ENCODE results near the gene ACSL3. TPM values are rescaled to one million over a fixed set of nuclear protein-coding genes. Genes with fewer than 3 reads are reported as not detected.

Gene ACSL3
- total RNA-seq, 1 experiment from 2014 or later: 96.2 TPM

DNA sequence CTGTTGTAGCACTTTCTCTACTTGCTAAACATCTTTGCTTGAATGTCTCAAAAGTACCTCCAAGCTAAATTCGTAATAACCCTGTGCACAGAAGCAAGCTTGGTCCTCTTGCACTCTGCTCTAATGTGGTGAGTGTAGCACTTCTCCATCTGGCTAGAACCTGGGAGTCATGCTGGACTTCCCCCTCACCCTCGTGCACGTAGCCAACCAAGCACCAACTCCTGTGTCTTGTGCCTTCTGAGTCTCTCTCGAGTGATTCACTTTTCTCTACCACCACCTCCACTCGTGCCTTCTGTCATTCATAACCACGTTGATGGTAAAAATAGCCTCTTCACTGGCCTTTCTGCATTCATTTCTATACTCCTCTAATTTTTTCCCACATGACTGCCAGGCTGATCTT lies 99.3 kb downstream of the ACSL3 start:
- no peaks in the 10 kb centered on the region for H3K27me3 ChIP-seq
- H3K9me3 ChIP-seq: no peaks in the 10 kb centered on the region
- no peak for DNase-seq
- no peaks in the 10 kb centered on the region for H3K36me3 ChIP-seq
- no peak overlapping the region for H3K4me3 ChIP-seq

DNA sequence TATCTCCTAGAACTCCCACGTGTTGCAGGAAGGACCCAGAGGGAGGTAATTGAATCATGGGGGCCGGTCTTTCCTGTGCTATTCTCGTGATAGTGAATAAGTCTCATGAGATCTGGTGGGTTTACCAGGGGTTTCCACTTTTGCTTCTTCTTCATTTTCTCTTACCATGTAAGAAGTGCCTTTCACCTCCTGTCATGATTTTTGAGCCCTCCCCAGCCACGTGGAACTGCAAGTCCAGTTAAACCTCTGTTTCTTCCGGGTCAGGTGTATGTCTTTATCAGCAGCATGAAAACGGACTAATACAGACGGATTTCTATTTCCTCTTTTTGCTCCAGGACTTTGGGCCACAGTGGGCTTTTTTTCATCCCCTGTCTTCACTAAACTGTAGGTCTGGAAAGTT lies 102.8 kb downstream of the ACSL3 start:
- H3K9me3 ChIP-seq: no peaks in the 10 kb centered on the region
- no peaks in the 10 kb centered on the region for H3K27me3 ChIP-seq
- no peaks in the 10 kb centered on the region for H3K36me3 ChIP-seq
- DNase-seq: no peak
- H3K4me3 ChIP-seq: no peak overlapping the region

DNA sequence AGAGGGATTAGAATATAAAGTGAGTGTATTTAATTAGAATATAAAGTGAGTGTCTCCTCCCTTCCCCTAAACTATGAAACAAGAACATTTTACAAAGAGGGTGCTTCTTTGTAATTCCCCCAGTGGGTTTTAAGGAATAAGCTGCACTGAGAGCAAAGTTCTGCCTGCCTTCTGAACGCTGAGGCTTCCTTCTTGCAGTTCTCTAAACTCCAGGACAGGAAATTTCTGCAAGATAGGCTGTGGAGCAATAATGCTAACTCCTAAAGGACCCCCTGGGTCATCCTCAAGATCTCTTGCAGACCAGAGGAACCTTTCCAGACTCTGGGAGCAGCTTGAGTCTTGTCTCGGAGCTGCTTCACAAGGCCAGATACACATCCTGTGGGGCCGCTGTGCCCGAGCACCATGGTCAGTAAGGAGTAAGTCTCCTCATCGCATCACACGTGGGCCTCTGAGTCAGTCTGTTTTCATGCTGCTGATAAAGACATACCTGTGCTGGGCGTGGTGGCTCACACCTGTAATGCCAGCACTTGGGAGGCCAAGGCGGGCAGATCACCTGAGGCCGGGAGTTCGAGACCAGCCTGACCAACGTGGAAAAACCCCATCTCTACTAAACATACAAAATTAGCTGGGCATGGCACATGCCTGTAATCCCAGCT lies 103.7 kb downstream of the ACSL3 start:
- no peak for DNase-seq
- H3K9me3 ChIP-seq: no peaks in the 10 kb centered on the region
- H3K4me3 ChIP-seq: no peak overlapping the region
- no peaks in the 10 kb centered on the region for H3K27me3 ChIP-seq
- H3K36me3 ChIP-seq: no peaks in the 10 kb centered on the region

DNA sequence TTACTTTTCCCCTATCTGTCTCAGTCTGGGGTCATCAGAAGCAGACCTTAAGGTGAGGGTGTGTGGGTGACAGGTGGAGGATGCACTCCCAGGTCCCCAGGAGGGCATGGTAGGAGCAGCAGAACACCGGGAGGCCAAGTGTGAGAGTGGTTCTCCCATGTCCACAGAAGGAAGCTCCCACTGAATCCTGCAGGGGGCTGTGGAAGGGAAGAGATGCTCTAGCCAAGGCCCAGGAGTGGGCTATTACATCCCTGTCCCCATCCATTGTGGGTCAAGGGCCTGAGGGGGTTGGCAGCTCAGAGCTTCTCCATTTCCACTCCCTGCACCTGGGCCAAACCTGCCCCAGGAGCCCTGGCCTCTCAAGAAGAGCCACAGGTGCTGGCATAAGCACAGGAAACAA lies 104.7 kb downstream of the ACSL3 start:
- H3K4me3 ChIP-seq: no peak overlapping the region
- no peaks in the 10 kb centered on the region for H3K9me3 ChIP-seq
- DNase-seq: no peak
- no peaks in the 10 kb centered on the region for H3K27me3 ChIP-seq
- H3K36me3 ChIP-seq: no peaks in the 10 kb centered on the region

DNA sequence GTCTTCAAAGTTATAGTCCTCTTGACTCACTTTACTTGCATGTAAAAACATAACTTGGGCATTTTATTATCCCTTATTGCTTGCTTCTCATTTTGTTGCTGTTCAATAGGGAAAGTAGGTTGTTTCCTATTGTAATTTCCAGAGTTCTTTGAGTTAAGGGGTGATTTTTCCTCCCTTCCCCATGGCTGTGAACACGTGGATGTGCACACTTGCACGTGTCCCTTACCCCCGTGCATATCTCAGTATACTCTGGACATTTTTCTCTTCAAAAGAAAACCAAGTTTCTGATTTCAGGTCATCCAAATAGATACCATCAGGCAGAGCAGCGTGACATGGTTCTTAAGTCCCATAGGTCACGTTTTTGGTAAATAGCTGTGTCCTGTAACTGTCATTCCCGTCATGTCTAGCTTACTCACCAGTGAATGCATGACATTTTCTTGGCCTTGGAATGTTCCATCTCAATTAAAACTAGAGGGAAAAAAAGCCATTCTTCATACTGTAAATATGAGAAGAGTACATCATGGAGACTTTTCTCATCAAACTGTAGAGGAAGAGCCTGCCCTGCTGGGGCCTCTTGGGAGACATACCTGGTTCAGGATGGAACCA lies 107.8 kb downstream of the ACSL3 start:
- H3K9me3 ChIP-seq: no peaks in the 10 kb centered on the region
- no peak for DNase-seq
- no peaks in the 10 kb centered on the region for H3K27me3 ChIP-seq
- no peak overlapping the region for H3K4me3 ChIP-seq
- no peaks in the 10 kb centered on the region for H3K36me3 ChIP-seq

DNA sequence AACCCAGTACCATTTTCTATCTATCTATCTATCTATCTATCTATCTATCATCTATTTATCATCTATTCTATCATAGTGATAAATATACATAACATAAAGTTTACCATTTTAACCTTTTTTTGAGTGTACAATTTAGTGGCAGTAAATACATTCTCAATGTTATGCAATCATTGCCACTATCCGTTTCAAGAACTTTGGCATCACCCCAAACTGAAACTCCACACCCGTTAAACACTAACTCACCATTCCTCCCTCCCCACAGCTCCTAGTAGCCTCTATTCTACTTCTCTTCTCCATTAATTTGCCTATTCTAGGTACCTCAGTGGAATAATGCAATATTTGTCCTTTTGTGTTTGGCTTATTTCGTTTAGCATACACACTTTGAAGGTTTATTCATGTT lies 108.7 kb downstream of the ACSL3 start:
- H3K36me3 ChIP-seq: no peaks in the 10 kb centered on the region
- no peak for DNase-seq
- no peaks in the 10 kb centered on the region for H3K9me3 ChIP-seq
- H3K4me3 ChIP-seq: no peak overlapping the region
- no peaks in the 10 kb centered on the region for H3K27me3 ChIP-seq

DNA sequence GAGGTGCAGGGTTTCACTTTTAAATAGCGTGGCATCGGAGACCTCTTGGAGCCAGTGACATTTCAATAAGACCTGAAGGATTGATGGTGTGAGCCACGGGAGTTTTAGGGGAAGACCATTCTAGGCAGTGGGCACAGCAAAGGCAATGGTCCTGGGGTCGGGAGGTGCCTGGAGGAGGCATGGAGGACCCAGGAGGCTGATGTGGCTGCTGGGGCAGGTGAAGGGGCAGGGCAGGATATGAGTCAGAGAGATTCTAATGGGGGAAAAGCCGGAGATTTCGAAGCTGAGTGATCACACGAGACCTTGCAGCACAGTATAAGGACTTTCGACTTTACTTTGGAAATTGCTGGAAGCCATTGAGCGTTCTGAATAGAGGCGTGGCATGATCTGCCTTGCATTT lies 111.6 kb downstream of the ACSL3 start:
- DNase-seq: no peak
- Histone ChIP-seq H3K27me3 (no peaks in the 10 kb centered on the region), H3K4me3 (no peak overlapping the region)

DNA sequence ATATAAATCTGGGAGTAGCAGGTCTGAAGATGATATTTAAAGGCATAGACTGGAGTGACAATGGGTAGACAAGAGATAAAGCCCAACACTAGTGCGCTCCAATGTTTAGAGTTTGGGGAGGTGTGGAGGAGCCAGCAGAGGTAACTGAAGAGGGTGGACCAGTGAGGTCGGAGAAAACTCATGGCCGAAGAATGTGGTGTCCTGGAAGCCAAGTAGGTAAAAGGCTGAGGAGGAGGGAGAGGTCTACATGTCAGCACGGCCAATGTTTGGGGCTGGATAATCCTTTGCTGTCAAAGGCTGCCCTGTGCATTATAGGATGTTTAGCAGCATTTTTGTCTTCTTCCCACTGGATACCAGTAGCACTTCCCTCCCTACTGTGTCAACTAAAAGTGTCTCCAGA lies 112.4 kb downstream of the ACSL3 start:
- no peak overlapping the region for H3K4me3 ChIP-seq
- no peaks in the 10 kb centered on the region for H3K36me3 ChIP-seq
- no peaks in the 10 kb centered on the region for H3K9me3 ChIP-seq
- DNase-seq: peak; percentile 53
- H3K27me3 ChIP-seq: no peaks in the 10 kb centered on the region

More for the DNA sequence above, 111.6 kb downstream of the ACSL3 start:
- Histone ChIP-seq H3K36me3 (no peaks in the 10 kb centered on the region), H3K9me3 (no peaks in the 10 kb centered on the region)

DNA sequence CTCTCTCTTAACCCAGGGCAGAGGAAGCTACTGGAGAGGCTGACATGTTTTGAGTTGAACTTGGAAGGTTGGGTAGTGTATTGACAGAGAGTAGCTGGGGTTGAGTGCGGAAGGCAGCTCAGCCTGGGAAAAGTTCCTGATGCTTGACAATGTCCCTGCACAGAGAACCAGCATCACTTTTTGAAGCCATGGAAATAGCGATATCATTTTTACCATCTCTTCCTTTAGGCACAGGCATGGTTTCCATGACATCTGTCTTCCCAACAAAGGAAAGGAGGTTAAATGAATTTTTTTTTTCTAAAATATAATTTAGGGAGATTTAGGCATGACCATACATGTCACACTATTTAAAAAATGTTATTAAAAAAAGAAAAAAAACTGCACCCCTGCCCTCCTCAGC lies 112.9 kb downstream of the ACSL3 start:
- DNase-seq: no peak
- no peaks in the 10 kb centered on the region for H3K36me3 ChIP-seq
- no peaks in the 10 kb centered on the region for H3K27me3 ChIP-seq
- no peaks in the 10 kb centered on the region for H3K9me3 ChIP-seq
- no peak overlapping the region for H3K4me3 ChIP-seq

DNA sequence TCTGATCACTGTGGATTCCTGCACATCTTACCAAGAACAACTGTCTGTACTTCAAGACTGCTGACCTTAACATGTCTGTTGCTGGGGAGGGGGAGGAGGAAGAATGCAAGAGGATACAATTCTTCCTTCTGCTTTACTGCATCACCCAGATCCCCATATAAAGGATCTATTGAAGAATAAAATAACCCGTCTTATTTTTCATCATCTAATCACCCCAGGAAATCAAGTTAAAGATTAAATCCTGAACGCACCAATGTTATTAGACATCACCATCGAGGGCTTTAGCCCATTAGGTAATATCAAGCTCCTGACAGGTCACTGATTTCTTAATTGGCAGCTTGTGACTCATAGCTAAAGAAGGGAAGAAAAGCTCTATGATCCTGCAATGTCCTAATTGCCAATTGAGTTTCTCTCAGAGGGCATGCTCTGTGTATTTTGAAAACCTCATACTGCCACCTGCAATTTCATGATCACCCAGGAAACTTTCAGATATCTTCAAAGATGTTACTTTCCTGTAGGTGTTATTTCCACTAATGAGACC lies 115.8 kb downstream of the ACSL3 start:
- DNase-seq: no peak
- no peaks in the 10 kb centered on the region for H3K9me3 ChIP-seq
- no peaks in the 10 kb centered on the region for H3K36me3 ChIP-seq

DNA sequence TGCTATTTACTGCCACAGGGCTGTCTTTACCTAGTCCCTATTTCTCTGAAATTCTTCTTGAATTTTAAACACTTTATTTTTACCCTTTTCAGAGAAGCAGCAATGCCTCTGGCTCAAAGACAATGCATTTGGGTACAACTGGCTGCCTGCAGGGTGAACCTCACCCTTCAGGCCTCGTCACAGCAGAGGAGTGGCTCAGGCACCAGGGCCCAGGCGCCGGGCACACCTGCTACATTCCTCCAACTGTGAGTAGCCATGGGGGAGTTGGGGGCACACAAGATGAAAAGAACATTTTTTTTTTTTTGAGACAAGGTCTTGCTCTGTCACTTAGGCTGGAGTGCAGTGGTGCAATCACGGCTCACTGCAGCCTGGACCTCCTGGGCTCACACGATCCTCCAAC lies 116.3 kb downstream of the ACSL3 start:
- Histone ChIP-seq H3K9me3 (no peaks in the 10 kb centered on the region), H3K27me3 (no peaks in the 10 kb centered on the region), H3K4me3 (no peak overlapping the region), H3K36me3 (no peaks in the 10 kb centered on the region)
- no peak for DNase-seq

More for the DNA sequence above, 115.8 kb downstream of the ACSL3 start:
- no peak overlapping the region for H3K4me3 ChIP-seq
- H3K27me3 ChIP-seq: no peaks in the 10 kb centered on the region

DNA sequence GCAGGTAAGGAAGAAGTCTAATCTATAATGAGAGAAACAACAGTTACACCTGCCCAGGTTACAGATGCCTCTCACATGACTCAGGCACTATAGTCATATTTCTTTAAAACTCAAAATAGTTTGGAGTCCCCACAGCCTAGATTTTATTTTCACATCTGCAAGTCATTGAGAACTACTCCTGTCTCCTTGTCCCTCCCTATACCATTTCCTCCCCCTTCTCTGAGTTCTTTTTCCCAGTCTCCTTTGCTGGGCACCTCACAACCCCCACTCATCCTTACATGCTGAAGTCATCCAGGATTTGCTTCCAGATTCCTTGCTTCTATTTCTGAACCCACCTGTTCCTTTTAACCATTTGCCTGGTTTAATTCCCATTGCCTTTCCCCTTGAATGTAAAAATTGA lies 118.0 kb downstream of the ACSL3 start:
- Histone ChIP-seq H3K4me3 (no peak overlapping the region), H3K36me3 (no peaks in the 10 kb centered on the region), H3K27me3 (no peaks in the 10 kb centered on the region), H3K9me3 (peaks cover 4% of the 10 kb centered on the region)
- DNase-seq: no peak

DNA sequence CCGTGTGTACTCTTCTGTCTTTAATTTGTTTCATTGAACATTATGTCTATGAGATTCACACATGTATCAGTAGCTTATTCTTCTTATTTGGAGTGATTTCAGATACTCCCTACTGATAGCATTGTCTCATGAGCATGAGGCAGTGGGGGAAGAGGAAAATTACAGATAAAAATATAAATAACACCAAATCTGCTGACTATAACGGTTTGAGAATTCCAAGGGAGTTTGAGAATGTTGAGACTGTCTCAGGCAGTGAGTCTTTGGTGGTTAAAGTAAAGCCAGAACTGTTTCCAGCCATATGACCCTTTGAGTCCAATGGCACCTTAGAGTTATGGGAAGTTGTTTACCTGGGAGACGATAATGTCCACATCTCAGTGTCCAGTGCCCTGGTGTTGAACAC lies 118.6 kb downstream of the ACSL3 start:
- Histone ChIP-seq H3K4me3 (no peak overlapping the region), H3K9me3 (peaks cover 4% of the 10 kb centered on the region), H3K27me3 (no peaks in the 10 kb centered on the region), H3K36me3 (no peaks in the 10 kb centered on the region)
- DNase-seq: no peak

DNA sequence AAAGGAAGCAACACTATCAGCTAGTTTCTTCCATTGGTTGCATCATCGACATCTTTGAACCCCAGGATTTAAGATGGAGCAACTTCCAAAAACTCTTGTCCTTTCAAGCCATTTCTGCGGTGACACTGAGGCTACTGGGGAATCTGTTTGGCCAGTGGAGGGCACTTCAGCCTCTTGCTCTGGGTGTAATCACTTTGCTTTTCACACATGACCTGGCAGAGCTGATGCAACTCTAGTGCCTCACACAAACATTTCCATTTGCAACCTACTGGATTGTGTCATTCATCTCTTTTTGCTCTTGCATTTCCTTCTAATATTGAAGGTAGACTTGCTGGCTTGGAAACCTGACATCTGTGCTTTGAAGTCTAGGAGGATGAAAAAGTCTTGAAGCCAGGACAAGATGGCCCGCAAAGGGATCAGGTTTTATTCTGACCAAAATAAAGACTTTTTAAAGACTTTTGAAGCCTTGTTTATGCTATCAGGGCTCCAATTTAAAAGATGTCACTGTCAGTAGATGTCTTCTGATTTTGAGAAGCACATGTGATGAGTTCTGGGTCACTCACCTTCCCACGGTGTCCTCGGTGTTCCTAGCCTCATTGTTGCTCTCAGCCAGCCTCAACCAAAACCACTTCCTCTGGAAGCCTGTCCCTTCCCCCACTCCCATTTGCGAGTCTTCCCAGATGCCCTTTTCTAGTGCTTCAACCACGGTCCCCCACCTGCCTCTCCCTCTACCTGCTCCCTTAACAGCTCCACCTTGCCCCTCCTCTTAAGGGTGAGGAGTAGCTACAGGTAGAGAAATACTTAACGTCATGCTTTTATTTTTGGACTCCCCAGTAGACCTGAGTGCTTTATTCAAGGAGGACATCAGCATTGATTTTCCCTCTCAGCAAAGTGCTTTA lies 121.4 kb downstream of the ACSL3 start:
- peak; percentile 43 for DNase-seq
- Histone ChIP-seq H3K4me3 (no peak overlapping the region), H3K36me3 (no peaks in the 10 kb centered on the region), H3K27me3 (no peaks in the 10 kb centered on the region), H3K9me3 (peaks cover 10% of the 10 kb centered on the region)

DNA sequence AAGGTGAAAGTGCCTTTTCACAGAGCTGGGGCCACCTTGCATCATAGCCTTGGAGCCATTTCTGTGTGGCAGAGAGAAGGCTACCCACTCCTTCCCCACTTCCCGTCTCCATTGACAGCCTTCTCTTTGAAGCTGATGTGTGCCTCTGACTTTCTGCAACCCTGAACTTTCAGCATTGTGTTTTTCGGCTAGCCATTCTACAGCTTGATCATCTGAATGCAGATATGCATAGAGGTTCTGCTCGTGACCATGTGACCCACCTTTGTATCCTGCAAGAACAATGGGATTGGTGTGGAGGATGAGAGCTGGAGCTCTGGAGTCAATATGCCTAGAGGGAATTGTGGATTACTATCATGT lies 122.1 kb downstream of the ACSL3 start:
- H3K27me3 ChIP-seq: no peaks in the 10 kb centered on the region
- no peak overlapping the region for H3K4me3 ChIP-seq
- H3K9me3 ChIP-seq: peaks cover 10% of the 10 kb centered on the region
- no peak for DNase-seq
- no peaks in the 10 kb centered on the region for H3K36me3 ChIP-seq

DNA sequence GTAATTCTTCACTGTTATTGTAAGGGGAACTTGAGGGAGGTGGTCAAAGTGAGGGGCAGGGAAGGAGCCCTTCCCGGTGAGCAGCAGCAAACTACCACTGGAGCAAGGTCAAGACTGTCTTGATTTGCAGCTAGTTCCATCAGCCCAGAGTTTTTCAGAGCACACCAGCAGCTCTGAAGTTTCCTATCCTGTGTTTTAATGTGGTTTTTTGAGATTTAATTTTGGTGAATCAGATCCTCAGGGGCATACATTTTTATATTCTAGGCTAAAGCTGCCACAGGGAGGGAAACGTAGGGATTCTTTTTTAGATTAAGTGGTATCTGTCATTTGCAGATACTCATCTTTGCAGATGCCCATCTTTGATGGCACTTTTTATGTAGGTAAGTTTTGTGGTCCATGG lies 124.1 kb downstream of the ACSL3 start:
- no peaks in the 10 kb centered on the region for H3K36me3 ChIP-seq
- H3K27me3 ChIP-seq: no peaks in the 10 kb centered on the region
- peaks cover 10% of the 10 kb centered on the region for H3K9me3 ChIP-seq
- H3K4me3 ChIP-seq: no peak overlapping the region
- DNase-seq: no peak

DNA sequence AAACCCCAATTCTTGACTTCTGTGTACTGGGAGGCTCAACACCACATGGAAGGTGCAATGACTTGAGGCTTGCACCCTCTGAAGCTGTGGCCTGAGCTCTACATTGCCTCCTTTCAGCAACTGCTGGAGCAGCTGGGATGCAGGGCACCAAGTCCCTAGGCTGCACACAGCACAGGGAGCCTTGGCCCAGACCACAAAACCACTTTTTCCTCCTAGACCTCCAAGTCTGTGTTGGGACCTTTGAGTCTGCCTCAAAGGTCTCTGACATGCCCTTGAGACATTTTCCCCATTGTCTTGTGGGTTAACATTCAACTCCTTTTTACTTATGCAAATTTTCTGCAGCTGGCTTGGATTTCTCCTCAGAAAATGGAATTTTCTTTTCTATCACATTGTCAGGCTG lies 128.6 kb downstream of the ACSL3 start:
- no peak for DNase-seq
- peaks cover 7% of the 10 kb centered on the region; the same call in 1 of the 2 replicates for H3K9me3 ChIP-seq

More for the DNA sequence above, 128.6 kb downstream of the ACSL3 start:
- Histone ChIP-seq H3K4me3 (no peak overlapping the region), H3K36me3 (no peaks in the 10 kb centered on the region), H3K27me3 (no peaks in the 10 kb centered on the region)

Measured in MG63 (cell line).